Islet of Langerhans (tissue), 1 donor: ENCODE data around the gene ZNF778.
"Not testable (repeated sequence)": the region's sequence is repeated elsewhere in the genome, so short reads cannot be mapped to it uniquely, and the experiment has no call there.

Experiments
- FAIRE-seq: peaks from one replicate; lab custom pipeline; 2011; peaks lifted over from hg19 to GRCh38; lab: Jason Lieb, UNC

ZNF778 gene

GRCh38 chr16:89217138-89217387, 440 bp upstream of the ZNF778 start:
- FAIRE-seq = no peak

DNA sequence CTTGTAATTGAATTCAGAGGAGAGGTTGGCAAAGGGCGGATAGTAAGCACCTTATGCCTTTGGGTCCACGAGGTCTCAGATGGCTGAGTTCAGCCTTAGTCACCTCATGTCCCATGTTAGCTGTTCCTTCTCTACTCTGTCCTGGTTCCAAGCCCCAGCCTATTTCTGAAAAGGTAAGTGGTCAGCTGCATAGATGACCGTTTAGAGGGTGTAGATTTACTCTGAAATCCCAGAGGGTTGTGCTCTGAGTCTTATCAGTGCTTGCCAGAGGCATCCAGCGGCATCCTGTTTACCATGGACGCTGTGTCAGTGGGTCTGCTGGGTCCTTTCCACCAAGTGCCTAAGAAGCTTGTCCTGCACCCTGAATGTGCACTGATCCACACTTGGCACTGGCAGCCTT, 1.9 kb downstream of the ZNF778 start:
- no peak for FAIRE-seq

- no peak for FAIRE-seq
Observed at GRCh38 chr16:89221604-89222003, 4.1 kb downstream of the ZNF778 start.

GRCh38 chr16:89222931-89223330, 5.4 kb downstream of the ZNF778 start:
- FAIRE-seq = no peak

GRCh38 chr16:89224665-89225064, 7.2 kb downstream of the ZNF778 start:
- no peak for FAIRE-seq

- FAIRE-seq = no peak
Observed at GRCh38 chr16:89230255-89230654, 12.8 kb downstream of the ZNF778 start.

DNA sequence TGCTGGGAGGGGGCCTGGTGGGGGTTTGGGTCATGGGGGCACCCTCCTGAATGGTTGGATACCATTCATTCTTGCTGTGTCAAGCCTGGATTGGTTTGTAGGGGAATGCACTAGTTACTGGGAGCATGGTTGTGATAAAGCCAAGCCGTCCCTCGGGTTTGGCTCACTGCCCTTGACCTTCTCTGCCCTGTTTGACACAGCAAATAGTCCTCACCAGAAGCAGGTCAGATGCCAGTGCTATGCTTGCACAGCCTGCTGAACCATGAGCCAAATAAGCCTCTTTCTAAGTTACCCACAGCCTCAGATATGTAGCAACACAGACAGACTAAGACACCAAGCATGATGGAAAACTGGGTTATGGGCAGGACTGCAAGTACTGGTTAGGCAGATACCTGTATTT, 14.6 kb downstream of the ZNF778 start:
- no peak for FAIRE-seq

GRCh38 chr16:89233678-89234490, 16.4 kb downstream of the ZNF778 start:
- no peak for FAIRE-seq

GRCh38 chr16:89237733-89238132, 20.2 kb downstream of the ZNF778 start:
- FAIRE-seq = no peak

GRCh38 chr16:89241187-89242007, 23.9 kb downstream of the ZNF778 start:
- FAIRE-seq = no peak

DNA sequence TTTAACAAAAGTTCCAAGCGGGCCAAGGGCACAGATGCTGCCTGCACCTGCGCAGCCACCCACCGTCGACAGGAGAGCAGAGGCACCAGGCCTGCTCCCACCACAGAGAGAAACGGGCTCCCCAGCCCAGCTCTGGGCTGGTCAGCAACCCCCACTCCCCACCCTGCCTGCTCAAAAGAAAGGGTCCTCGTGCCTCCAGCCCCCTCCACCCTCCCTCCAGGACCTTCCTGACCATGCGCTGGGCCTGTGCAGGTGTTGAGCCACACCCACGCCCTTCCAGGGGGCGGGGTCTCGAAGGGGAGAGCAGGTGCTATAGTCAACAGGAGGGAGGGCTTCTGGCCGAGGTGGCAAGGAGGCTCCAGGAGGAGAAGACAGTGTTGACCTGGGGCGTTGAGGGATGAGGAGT, 25.3 kb downstream of the ZNF778 start:
- FAIRE-seq = no peak

- no peak for FAIRE-seq
Observed at GRCh38 chr16:89243664-89244063, 26.2 kb downstream of the ZNF778 start.

DNA sequence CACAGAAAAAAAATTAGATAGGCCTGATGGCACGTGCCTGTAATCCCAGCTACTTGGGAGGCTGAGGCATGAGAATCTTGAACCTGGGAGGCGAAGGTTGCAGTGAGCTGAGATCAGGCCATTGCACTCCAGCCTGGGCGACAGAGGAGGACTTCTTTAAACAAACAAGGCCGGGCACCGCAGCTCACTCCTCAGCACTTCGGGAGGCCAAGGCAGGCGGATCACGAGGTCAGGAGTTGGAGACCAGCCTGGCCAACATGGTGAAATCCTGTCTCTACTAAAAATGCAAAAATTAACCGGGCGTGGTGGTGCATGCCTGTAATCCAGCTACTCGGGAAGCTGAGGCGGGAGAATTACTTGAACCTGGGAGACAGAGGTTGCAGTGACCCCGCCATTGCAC, 26.8 kb downstream of the ZNF778 start:
- not testable (repeated sequence) for FAIRE-seq

GRCh38 chr16:89244754-89245153, 27.3 kb downstream of the ZNF778 start:
- FAIRE-seq = no peak

GRCh38 chr16:89246383-89246902, 28.9 kb downstream of the ZNF778 start:
- no peak for FAIRE-seq

- FAIRE-seq = no peak
Observed at GRCh38 chr16:89246903-89247733, 29.6 kb downstream of the ZNF778 start.

GRCh38 chr16:89247734-89248075, 30.2 kb downstream of the ZNF778 start:
- not testable (repeated sequence) for FAIRE-seq

- no peak for FAIRE-seq
Observed at GRCh38 chr16:89248196-89248982, 30.9 kb downstream of the ZNF778 start.

- FAIRE-seq = no peak
Observed at GRCh38 chr16:89253548-89254287, 36.2 kb downstream of the ZNF778 start.

DNA sequence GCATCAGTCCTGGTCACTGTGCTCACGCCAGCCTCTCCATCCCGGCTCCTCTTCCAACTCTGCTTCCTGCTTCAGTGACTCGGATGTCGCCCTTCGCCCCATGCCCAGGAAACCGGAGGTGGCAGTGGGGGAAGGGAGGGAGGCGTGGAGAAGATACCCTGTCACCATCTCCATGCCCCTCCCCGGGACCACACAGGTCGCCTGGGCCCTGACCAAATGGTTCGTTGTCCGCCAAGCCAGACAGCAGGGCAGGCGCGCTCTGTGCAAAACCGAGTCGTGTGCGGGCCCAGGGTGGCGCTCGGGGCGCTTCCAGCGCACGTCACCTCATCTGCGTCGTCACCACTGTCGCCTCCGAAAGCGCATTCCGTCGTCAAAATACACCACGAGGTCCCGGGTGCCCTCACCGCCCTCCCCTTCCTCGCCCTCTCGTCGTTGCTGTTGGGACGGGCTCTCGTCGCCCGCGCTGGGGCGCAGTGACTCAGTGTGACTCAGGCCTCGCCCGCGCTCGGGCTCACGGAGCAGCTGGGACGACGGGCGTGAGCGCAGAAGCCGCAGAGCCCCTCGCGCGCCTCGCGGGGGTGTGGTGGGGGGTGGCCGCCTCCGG, 39.2 kb downstream of the ZNF778 start:
- no peak for FAIRE-seq

GRCh38 chr16:89257281-89257731, 39.8 kb downstream of the ZNF778 start:
- no peak for FAIRE-seq
